MG63 (cell line): ENCODE measurements around the gene P4HA2. TPM values are rescaled to one million over a fixed set of nuclear protein-coding genes. Genes with fewer than 3 reads are reported as not detected.
A peak's percentile ranks its signal among the peaks of the same experiment; 100 is the strongest.

Experiments
- DNase-seq: peaks from one replicate; pipeline ENCODE4 v3.0.0-alpha.2; 2020
- H3K27me3 ChIP-seq: fragments of 250-450 bp; sonication (Bioruptor Pico); 2 replicates; pipeline ENCODE4 v1.5.1; 2020; ENCODE audit warnings: mild to moderate bottlenecking, moderate library complexity
- H3K36me3 ChIP-seq: fragments of 250-450 bp; sonication (Bioruptor Pico); 2 replicates; pipeline ENCODE4 v1.5.1; 2020; ENCODE audit warnings: mild to moderate bottlenecking, moderate library complexity
- H3K4me3 ChIP-seq: fragments of 250-450 bp; sonication (Bioruptor Pico); 2 replicates; pipeline ENCODE4 v1.5.1; 2020; ENCODE audit warnings: mild to moderate bottlenecking, moderate library complexity
- H3K9me3 ChIP-seq: fragments of 250-450 bp; sonication (Bioruptor Pico); 2 replicates; pipeline ENCODE4 v1.5.1; 2020; ENCODE audit warnings: mild to moderate bottlenecking, moderate library complexity
- total RNA-seq: library from RNA; depleted of rRNA; stranded (reverse); fragments of >200 nt; shearing (Covaris generic); gene quantifications from 2 replicates; pipeline ENCODE4 v1.2.3, GENCODE V29; 2014; ENCODE audit warnings: low replicate concordance

Gene P4HA2
- total RNA-seq, 1 experiment from 2014 or later: 96.8 TPM

DNA sequence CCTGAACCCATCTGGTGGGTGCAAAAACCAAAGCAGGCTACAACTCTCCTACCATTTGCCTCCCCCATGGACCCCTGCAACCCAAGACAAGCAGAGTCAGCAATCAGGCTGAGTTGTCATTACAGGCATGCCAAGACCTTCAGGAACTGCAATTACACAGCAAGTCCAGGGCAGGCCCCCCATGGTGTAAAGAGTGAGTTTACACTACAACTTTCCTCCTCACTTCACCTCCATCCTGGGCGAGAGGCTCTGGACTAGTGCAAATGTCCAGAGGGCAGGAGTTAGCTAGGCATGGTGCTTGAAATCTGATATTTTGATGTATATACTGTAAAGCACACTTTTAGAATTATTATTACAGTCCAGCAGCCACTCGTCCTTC lies 7.0 kb upstream of the P4HA2 start:
- H3K36me3 ChIP-seq: no peaks in the 10 kb centered on the region
- no peak overlapping the region for H3K4me3 ChIP-seq
- DNase-seq: no peak
- no peaks in the 10 kb centered on the region for H3K9me3 ChIP-seq
- no peaks in the 10 kb centered on the region for H3K27me3 ChIP-seq

- Histone ChIP-seq H3K4me3 (no peak overlapping the region), H3K27me3 (no peaks in the 10 kb centered on the region), H3K9me3 (no peaks in the 10 kb centered on the region), H3K36me3 (no peaks in the 10 kb centered on the region)
- DNase-seq: no peak
Observed at GRCh38 chr5:132233811-132234683, 6.4 kb upstream of the P4HA2 start.

DNA sequence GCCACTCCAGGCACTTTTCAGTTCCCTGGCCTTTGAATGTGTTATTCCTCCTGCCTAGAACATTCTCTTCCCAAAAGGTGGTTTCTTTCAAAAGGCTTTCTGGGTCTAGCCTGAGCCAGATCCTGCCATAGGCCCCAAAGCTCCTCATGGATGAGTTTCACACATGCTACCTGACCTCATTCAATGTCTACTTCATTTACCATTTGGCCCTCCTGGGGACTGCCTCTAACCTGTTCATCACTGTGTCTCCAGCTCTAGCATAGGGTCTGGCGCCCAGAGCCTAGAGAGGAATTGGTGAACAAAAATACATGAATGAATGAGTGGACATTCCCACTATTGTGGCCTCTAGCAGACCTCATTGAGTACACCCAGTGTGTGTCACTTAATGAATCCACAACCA lies 5.4 kb upstream of the P4HA2 start:
- DNase-seq: no peak
- H3K36me3 ChIP-seq: no peaks in the 10 kb centered on the region
- H3K4me3 ChIP-seq: no peak overlapping the region
- no peaks in the 10 kb centered on the region for H3K27me3 ChIP-seq
- H3K9me3 ChIP-seq: no peaks in the 10 kb centered on the region

DNA sequence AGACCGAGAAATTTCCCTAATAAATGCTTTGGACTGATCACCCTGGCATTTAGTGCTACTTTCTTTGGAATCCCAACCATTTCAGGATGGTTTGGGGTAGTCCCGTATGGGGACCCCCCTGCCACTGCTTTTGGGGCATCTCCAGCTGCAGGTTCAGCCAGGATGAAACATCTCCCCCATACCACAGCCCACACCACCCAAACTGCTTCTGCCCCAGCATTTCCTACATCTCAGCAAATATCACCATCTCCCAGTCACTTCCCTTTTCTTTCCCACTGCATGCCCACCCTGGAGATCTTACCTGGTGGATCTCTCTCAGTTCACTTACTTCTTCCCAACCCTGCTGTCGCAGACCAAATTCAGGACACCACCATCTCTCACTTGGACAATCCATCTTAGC lies 4.8 kb upstream of the P4HA2 start:
- Histone ChIP-seq H3K36me3 (no peaks in the 10 kb centered on the region), H3K4me3 (no peak overlapping the region), H3K9me3 (no peaks in the 10 kb centered on the region), H3K27me3 (no peaks in the 10 kb centered on the region)
- DNase-seq: no peak

DNA sequence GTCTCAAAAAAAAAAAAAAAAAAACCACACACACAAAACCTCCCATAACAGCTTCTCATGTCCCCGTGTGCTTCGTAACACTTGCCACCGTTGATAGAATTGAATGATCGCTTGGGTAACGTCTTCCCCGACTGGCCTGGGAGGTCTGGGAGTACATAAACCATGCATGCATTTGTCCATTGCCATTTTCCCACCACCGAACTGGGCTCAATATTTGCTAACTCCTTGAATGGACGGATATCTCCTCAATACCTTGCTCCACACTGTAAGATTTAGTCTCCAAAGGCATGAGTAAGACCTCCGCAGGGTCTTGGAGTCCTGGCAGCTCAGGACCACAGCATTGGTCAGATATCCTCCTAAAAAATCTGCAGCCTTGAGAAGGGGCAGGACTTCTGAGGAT lies 3.2 kb upstream of the P4HA2 start:
- no peaks in the 10 kb centered on the region for H3K9me3 ChIP-seq
- no peak for DNase-seq

GRCh38 chr5:132229236-132229635 lies 1.6 kb upstream of the P4HA2 start:
- H3K4me3 ChIP-seq: no peak overlapping the region
- no peaks in the 10 kb centered on the region for H3K9me3 ChIP-seq
- no peak for DNase-seq
- no peaks in the 10 kb centered on the region for H3K27me3 ChIP-seq
- H3K36me3 ChIP-seq: no peaks in the 10 kb centered on the region

More for the DNA sequence above, 3.2 kb upstream of the P4HA2 start:
- no peaks in the 10 kb centered on the region for H3K36me3 ChIP-seq
- no peaks in the 10 kb centered on the region for H3K27me3 ChIP-seq
- no peak overlapping the region for H3K4me3 ChIP-seq

DNA sequence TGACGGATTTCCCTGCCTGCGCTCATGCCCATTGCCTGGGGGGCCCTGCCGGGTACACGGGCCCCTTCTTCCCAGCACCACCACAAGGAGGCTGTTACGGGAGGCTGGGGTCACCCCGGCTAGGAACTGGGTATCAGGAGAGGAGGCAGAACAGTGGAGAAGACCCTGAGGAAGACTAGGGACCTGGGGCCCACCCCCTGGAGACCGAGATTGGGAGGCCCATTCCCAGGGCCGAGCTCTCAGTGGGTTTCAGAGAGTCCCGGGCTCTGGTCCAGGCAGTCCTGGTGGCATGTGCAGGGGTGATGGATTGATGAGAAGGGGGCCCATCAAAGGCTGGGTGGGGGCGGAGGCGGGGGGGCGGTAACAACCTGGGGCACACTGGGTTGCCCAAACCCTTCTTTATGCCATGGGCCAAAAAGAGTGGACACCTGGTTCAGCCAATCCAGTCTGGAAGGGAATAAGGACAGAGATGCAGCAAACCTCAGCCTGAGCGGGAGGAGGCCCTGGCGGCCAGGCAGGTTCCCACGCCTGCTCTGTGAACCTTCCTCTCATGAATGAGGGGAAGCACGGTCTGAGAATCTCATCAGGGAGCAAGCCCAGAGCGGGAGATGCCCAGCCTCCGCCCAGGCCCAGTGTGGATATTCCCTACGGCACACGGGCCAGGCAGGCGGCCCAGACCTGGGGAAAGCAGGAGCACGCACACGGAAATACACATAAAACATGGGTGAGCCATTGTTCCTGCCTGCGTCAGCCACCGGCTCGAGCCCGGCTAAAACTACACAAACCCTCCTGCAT lies 785 bp upstream of the P4HA2 start:
- Histone ChIP-seq H3K9me3 (no peaks in the 10 kb centered on the region), H3K4me3 (peak overlapping the region; percentile 55; the same call in 1 of the 2 replicates), H3K27me3 (no peaks in the 10 kb centered on the region), H3K36me3 (no peaks in the 10 kb centered on the region)
- DNase-seq: no peak

GRCh38 chr5:132227235-132227484 lies 493 bp downstream of the P4HA2 start:
- H3K27me3 ChIP-seq: no peaks in the 10 kb centered on the region
- no peaks in the 10 kb centered on the region for H3K36me3 ChIP-seq
- no peaks in the 10 kb centered on the region for H3K9me3 ChIP-seq
- no peak for DNase-seq
- peak overlapping the region; percentile 55 for H3K4me3 ChIP-seq

DNA sequence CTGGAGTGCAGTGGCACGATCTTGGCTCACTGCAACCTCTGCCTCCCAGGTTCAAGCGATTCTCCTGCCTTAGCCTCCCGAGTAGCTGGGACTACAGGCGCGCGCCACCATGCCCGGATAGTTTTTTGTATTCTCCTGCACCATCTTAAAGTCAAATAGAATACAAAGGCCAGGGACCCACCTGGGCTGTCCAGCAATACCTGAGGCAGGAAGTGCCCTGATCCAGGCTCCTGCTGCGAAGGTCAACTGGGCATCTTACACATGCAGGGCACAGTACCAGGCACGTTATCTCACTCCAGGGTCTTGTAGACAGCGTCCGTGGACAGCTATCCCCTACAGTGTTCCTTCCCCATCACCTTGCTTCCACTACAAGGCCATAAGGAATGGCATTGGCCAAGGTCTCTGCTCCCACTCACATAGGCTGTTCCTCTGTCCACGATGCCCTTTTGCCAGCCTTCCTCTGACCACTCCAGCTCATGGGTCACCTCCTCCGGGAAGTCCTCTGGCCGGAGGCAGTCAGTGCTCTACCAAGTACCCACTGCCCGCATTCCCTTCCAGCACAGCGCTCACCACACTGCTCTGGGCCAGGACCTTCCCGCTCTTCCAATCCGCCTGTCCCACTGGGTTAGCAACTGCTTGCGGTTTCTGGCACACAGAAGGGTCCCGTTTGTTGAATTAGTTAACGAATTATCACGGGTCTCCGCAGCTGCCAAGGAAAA lies 978 bp downstream of the P4HA2 start:
- Histone ChIP-seq H3K4me3 (peak overlapping the region; percentile 55), H3K36me3 (no peaks in the 10 kb centered on the region), H3K9me3 (no peaks in the 10 kb centered on the region), H3K27me3 (no peaks in the 10 kb centered on the region)
- peak; percentile 50 for DNase-seq

DNA sequence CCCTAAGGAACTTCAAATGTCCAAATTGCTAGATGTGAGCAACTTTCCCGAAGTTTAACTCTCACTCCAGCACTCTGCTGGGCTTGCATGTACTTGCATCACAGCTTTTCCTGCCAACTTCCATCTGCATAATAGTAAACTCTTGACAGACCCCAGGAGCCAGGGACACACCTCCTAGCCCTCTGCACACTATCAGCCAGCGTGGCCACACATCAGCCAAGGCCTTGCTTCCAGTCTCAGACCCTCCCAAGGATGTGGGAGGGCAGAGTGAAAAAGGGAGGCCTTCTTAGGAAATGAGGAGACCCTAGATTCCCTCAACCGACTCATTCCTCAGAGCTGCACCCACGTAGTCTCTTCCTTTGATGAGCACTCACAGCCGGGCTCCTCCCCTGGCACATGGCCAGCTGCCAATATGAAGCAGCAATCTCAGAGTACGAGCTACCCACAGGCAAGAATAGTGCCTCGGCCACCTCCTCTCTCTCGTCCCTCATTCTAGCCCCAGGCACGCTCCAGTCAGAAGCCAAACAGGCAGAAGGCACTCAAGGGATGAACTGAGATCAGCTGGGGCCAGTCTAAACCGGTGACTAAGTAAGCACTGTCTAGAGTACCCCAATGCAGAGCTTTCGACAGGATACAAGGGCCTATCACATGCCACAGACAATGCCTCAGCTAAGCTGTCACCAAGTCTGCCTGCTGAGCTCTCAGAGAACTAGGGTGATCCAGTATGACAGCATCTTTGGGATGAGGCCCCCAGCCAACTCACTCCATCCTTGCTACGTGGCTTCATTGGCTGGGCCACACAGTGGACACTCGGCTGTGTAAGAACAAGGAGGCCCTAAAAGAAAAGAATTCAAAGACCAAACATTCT lies 2.3 kb downstream of the P4HA2 start:
- Histone ChIP-seq H3K4me3 (no peak overlapping the region; the same call in 1 of the 2 replicates), H3K27me3 (no peaks in the 10 kb centered on the region), H3K36me3 (no peaks in the 10 kb centered on the region), H3K9me3 (no peaks in the 10 kb centered on the region)
- peak; percentile 82 for DNase-seq

DNA sequence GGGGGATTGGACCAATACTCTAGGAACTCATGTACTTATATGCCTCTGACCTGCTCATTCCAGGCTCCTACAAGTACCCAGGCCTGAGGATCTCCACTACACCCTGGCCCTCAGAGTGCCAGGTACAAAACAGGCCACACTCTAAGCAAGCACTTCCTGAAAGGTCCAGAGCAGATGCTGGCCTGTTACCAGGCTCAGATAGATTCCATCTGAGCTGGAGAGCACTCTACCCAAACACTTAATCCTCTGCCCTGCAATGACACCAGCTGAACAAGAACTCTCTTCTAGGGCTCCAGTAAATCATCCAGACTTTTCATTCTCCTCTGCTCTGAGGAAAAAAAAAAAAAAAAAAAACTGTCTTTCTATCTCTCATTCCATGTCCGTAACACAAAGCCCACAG lies 2.9 kb downstream of the P4HA2 start:
- DNase-seq: no peak
- Histone ChIP-seq H3K27me3 (no peaks in the 10 kb centered on the region), H3K36me3 (no peaks in the 10 kb centered on the region), H3K4me3 (no peak overlapping the region), H3K9me3 (no peaks in the 10 kb centered on the region)

DNA sequence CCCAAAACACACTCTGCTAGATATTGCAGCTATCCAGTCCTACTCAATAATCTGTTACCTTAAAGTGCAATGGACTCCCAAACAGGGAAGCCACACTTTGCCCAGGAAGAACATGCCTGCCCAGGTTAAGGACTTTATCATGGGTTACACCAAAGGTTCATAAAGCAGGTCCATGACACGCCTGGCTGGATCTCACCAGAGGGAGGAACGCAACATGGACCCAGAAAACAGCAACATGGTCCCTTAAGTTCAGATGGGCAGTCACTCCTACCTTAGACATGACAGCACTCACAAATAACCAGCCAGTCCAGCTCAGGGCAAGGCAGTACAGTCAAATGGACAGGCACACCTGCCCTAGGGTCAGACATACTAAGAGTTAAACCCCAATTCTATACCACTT lies 3.8 kb downstream of the P4HA2 start:
- no peaks in the 10 kb centered on the region for H3K36me3 ChIP-seq
- H3K4me3 ChIP-seq: no peak overlapping the region
- no peak for DNase-seq
- H3K27me3 ChIP-seq: no peaks in the 10 kb centered on the region
- H3K9me3 ChIP-seq: no peaks in the 10 kb centered on the region

DNA sequence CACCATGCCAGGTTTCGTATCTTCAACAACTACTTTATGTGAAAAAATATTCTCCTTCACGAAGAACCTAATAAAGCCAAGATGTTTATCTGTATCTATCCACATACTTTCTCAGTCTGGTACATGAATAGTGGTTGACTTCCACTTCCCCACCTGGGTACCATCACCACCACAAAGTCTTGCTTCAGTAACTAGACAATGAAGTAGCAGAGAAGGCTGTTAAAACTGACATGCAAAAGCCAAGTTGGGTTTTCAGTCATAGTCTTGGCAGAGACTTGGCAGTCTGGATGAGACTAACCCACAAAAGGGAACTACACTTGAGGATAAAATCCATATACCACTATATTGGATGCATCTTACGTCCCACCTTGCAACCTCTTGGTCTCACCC lies 5.0 kb downstream of the P4HA2 start:
- no peaks in the 10 kb centered on the region for H3K27me3 ChIP-seq
- H3K4me3 ChIP-seq: no peak overlapping the region
- H3K9me3 ChIP-seq: no peaks in the 10 kb centered on the region
- no peak for DNase-seq
- H3K36me3 ChIP-seq: no peaks in the 10 kb centered on the region

DNA sequence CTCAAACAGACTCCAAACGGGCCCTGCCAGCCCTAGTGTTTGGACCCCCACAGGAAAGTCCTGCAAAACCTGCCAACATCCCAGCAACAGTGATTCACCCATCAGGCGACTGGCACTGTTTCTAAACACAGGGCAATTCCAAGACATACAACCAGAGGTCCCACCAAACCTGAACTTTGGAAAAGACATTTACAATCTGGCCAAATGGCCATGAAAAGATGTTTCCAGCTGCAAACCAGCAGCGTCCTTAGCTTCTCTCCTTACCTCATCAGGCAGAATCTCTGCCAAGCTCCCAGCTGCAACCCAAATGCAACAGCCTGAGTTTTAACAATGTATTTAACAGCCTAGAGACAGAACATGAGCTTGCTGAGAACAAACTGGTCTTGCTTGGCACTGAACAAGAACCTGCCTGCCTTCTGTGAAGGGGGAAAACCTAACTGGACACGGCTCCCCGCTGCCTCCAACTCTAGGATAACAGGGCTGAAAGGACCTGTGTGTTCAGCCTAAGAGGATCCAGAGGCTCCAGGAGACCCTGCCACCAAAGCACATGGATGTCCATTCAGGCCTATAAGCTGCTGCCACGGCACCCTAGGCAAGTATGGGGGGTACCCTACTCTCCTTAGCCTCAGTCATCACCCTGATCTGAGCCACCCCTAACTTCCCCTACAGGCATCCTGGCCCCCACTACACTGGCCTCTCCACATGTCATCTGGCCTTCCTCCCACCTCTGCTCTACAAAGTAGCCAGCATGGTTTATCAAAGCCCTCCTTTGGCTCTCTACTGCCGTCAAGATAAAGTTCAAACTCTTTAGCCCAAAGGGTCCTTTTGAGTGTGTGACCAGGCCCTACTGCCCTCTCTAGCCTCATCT lies 5.6 kb downstream of the P4HA2 start:
- H3K9me3 ChIP-seq: no peaks in the 10 kb centered on the region
- H3K27me3 ChIP-seq: no peaks in the 10 kb centered on the region
- H3K36me3 ChIP-seq: no peaks in the 10 kb centered on the region
- no peak overlapping the region for H3K4me3 ChIP-seq
- peak; percentile 95 for DNase-seq

DNA sequence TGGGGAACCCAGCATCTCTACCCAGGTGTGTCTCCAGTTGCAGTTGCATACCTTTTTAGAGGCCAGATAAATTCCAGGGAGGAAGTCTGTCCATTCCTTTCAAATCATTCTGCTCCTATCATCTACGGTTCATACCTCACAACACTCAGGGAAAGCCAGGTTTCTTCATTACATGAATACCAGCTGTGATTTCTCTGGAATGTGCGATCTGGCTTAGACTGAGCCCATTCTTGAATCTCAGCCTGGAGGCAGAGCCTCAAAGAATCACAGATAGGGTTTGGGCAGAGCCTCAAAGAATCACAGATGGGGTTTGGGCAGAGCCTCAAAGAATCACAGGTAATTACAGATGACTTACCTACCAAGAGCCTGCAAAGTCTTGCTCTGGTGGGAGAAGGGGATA lies 7.2 kb downstream of the P4HA2 start:
- Histone ChIP-seq H3K9me3 (no peaks in the 10 kb centered on the region), H3K36me3 (peaks cover 3% of the 10 kb centered on the region; the same call in 1 of the 2 replicates), H3K27me3 (no peaks in the 10 kb centered on the region), H3K4me3 (no peak overlapping the region)
- no peak for DNase-seq

DNA sequence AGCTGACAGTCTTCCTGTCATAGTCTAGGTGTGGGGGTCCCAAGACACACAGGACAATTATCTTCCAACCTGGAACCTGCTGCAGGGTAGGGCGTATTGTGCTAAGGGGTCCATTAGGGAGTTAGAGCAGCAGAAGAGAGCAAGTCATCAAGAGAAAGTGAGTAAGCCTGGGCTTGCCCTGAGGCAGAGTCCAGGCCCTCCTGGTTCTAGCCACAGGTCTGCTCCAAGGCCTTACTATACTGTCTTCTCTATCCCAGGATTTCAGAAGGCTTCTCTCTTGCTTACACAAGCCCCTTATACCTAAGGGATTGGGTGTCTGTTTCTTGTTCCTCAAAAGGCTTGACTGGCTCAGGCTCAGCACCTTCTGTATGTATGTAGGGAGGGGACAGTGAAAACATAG lies 7.7 kb downstream of the P4HA2 start:
- H3K27me3 ChIP-seq: no peaks in the 10 kb centered on the region
- peaks cover 4% of the 10 kb centered on the region for H3K36me3 ChIP-seq
- no peaks in the 10 kb centered on the region for H3K9me3 ChIP-seq
- H3K4me3 ChIP-seq: no peak overlapping the region
- no peak for DNase-seq
